Thymus (tissue), 11 donors: ENCODE results near the gene ZNF609. TPM values are rescaled to one million over a fixed set of nuclear protein-coding genes. Genes with fewer than 3 reads are reported as not detected.

Experiments
- DNase-seq, 9 donors: peaks; one replicate each; pipeline ENCODE4 v3.0.0-alpha.2; 2013; ENCODE audit warnings: low spot score in 9 of 9, low read depth in 6 of 9, missing footprints in 1 of 9
- H3K27ac ChIP-seq, 2 donors: one replicate each; pipeline ENCODE4 v1.5.1; 2013; ENCODE audit warnings: control low read depth in 1 of 2, low read depth in 1 of 2, low read length in 1 of 2, mild to moderate bottlenecking in 1 of 2, moderate library complexity in 1 of 2
- H3K27me3 ChIP-seq, 2 donors: one replicate each; pipeline ENCODE4 v1.5.1; 2013; ENCODE audit warnings: low read length in 1 of 2; ENCODE audit not compliant: control insufficient read depth in 2 of 2, insufficient read depth in 1 of 2
- H3K36me3 ChIP-seq, 2 donors: one replicate each; pipeline ENCODE4 v1.5.1; 2013; ENCODE audit warnings: low read length in 1 of 2, mild to moderate bottlenecking in 1 of 2, moderate library complexity in 1 of 2; ENCODE audit not compliant: control insufficient read depth in 2 of 2, insufficient read depth in 2 of 2
- H3K4me1 ChIP-seq, 2 donors: one replicate each; pipeline ENCODE4 v1.5.1; 2013; ENCODE audit warnings: low read length in 2 of 2; ENCODE audit not compliant: control insufficient read depth in 2 of 2, insufficient read depth in 2 of 2
- H3K4me3 ChIP-seq, 2 donors: one replicate each; pipeline ENCODE4 v1.5.1; 2013; ENCODE audit warnings: low read length in 2 of 2, control low read depth in 1 of 2, mild to moderate bottlenecking in 1 of 2
- H3K9me3 ChIP-seq, 2 donors: one replicate each; pipeline ENCODE4 v1.5.1; 2013; ENCODE audit warnings: low read length in 1 of 2, mild to moderate bottlenecking in 1 of 2; ENCODE audit not compliant: control insufficient read depth in 2 of 2, insufficient read depth in 1 of 2
- WGBS: extraction: QIAGEN DNeasy Blood & Tissue Kit; methylation state at CpG from one replicate; pipeline ENCODE4 v1.1.7; 2013; 5-methylcytosine and 5-hydroxymethylcytosine counted together
- polyA plus RNA-seq: library from polyadenylated mRNA; stranded (reverse); fragments of 200-250 nt; gene quantifications from one replicate; pipeline ENCODE4 v1.2.3, GENCODE V29; 2013
- total RNA-seq: library from RNA; stranded (reverse); fragments of 120-200 nt; gene quantifications from one replicate; pipeline ENCODE4 v1.2.4, GENCODE V29; 2013
- donor health status: healthy.

Gene ZNF609
- total and polyA plus RNA-seq, 2 donors = 7.5 to 16.8 TPM

DNA sequence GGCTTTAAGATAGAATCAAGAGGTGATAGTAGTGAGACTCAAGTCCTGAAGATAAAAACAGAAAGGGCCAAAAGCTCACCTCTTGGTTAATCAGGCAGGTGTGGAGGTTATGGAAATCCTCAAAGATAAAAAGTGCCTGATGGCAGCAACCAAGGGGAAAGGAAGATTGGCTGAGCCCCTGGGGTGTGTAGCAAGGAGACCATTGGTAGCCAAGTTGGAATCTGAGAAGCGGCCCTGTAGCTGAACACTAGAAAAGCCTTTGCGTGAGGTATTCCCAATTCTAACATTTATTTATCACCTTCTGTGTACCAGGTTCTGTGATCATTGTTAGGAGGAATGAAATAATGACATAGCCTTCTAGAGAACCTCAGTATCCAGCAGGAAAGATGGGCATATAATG lies 98.9 kb downstream of the ZNF609 start:
- H3K4me3 ChIP-seq = no peak overlapping the region
- WGBS = 98% methylated on average over 2 of the region's 2 CpGs
- H3K4me1 ChIP-seq = no peaks in the 10 kb centered on the region
- no peaks in the 10 kb centered on the region for H3K9me3 ChIP-seq
- no peak overlapping the region for H3K27ac ChIP-seq
- H3K27me3 ChIP-seq = no peaks in the 10 kb centered on the region
- no peak for DNase-seq
- H3K36me3 ChIP-seq = no peaks in the 10 kb centered on the region

GRCh38 chr15:64560501-64560900 lies 100.1 kb downstream of the ZNF609 start:
- no peak overlapping the region for H3K27ac ChIP-seq
- no peaks in the 10 kb centered on the region for H3K4me1 ChIP-seq
- WGBS = 97% methylated on average over 3 of the region's 3 CpGs

GRCh38 chr15:64560998-64561397 lies 100.6 kb downstream of the ZNF609 start:
- WGBS = 91% methylated on average over 2 of the region's 2 CpGs
- H3K27me3 ChIP-seq = no peaks in the 10 kb centered on the region
- H3K4me1 ChIP-seq = no peaks in the 10 kb centered on the region
- no peak for DNase-seq
- no peak overlapping the region for H3K4me3 ChIP-seq
- H3K9me3 ChIP-seq = no peaks in the 10 kb centered on the region
- no peaks in the 10 kb centered on the region for H3K36me3 ChIP-seq
- no peak overlapping the region for H3K27ac ChIP-seq

More at GRCh38 chr15:64560501-64560900, 100.1 kb downstream of the ZNF609 start:
- Histone ChIP-seq H3K27me3 (no peaks in the 10 kb centered on the region), H3K9me3 (no peaks in the 10 kb centered on the region), H3K36me3 (no peaks in the 10 kb centered on the region), H3K4me3 (no peak overlapping the region)
- no peak for DNase-seq

GRCh38 chr15:64562003-64562640 lies 101.7 kb downstream of the ZNF609 start:
- 96% methylated on average over 1 of the region's 1 CpG for WGBS
- no peak for DNase-seq
- no peak overlapping the region for H3K27ac ChIP-seq
- H3K36me3 ChIP-seq = peaks cover 3 to 7% of the 10 kb centered on the region in 2 donors
- H3K9me3 ChIP-seq = no peaks in the 10 kb centered on the region
- H3K27me3 ChIP-seq = no peaks in the 10 kb centered on the region
- H3K4me1 ChIP-seq = peaks cover 0 to 2% of the 10 kb centered on the region in 2 donors
- H3K4me3 ChIP-seq = no peak overlapping the region

- Histone ChIP-seq H3K4me3 (no peak overlapping the region), H3K9me3 (no peaks in the 10 kb centered on the region), H3K36me3 (peaks cover 3 to 9% of the 10 kb centered on the region in 2 donors), H3K4me1 (peaks cover 0 to 2% of the 10 kb centered on the region in 2 donors), H3K27ac (no peak overlapping the region), H3K27me3 (no peaks in the 10 kb centered on the region)
- WGBS = 93% methylated on average over 2 of the region's 2 CpGs
- DNase-seq = no peak
Observed at GRCh38 chr15:64566102-64566501, 105.7 kb downstream of the ZNF609 start.

DNA sequence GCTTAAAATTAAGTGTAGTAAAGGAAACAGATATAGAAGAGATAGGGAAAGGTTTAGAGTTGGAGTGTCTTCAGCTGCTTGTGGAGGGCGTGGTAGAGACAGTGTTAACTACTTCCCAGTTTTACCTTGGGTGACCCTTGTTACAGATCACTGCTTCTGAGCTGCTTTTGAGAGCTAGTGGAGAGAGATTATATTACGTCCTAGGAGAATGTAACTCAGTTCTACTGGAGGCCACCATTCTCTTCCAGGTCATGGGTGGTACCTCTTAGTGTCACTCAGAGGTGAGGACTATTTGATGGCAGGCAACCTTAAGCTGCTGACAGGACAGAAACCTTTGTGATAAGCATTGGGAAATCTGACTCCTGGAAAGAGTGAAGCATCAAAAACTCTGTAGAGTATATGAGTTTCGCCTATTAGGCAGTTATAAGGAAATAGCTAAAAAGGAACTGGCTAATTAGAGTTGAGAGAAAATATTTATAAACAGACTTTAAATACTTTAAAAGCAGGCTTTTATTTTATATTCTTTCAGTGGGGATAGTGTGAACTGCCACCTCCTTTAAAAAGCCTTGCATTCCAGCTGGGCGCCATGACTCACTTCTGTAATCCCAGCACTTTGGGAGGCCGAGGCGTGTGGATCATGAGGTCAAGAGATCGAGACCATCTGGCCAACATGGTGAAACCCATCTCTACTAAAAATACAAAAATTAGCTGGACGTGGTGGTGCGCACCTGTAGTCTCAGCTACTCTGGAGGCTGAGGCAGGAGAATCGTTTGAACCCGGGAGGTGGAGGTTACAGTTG lies 106.5 kb downstream of the ZNF609 start:
- H3K4me3 ChIP-seq = no peak overlapping the region
- WGBS = 97% methylated on average over 11 of the region's 11 CpGs
- H3K9me3 ChIP-seq = no peaks in the 10 kb centered on the region
- no peak for DNase-seq
- H3K4me1 ChIP-seq = peaks cover under 1 to 2% of the 10 kb centered on the region in 2 donors
- H3K27me3 ChIP-seq = no peaks in the 10 kb centered on the region
- H3K36me3 ChIP-seq = peaks cover 3 to 9% of the 10 kb centered on the region in 2 donors
- no peak overlapping the region for H3K27ac ChIP-seq

DNA sequence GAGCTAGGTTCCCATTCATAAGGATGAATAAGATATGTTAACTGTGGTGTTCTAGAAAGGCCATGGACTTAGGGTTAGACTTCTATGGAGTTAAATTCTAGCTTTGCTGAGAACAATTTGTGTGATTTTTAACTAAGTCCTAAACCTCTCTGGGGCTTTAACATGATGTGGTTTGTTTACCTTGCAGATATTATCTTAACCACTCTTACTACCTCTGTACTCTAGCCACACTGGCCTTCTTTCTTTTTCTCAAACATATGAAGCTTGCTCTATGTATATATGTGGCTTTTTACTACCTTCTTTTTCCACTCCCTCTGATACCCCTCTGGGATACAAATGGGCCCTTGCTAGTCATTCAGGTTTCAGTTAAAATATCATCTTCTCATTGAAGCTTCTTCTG lies 108.4 kb downstream of the ZNF609 start:
- H3K27me3 ChIP-seq = no peaks in the 10 kb centered on the region
- H3K27ac ChIP-seq = no peak overlapping the region
- no peak overlapping the region for H3K4me3 ChIP-seq
- peaks cover 3 to 9% of the 10 kb centered on the region in 2 donors for H3K36me3 ChIP-seq
- peaks cover 4 to 5% of the 10 kb centered on the region in 2 donors for H3K4me1 ChIP-seq
- no peaks in the 10 kb centered on the region for H3K9me3 ChIP-seq
- no peak for DNase-seq

DNA sequence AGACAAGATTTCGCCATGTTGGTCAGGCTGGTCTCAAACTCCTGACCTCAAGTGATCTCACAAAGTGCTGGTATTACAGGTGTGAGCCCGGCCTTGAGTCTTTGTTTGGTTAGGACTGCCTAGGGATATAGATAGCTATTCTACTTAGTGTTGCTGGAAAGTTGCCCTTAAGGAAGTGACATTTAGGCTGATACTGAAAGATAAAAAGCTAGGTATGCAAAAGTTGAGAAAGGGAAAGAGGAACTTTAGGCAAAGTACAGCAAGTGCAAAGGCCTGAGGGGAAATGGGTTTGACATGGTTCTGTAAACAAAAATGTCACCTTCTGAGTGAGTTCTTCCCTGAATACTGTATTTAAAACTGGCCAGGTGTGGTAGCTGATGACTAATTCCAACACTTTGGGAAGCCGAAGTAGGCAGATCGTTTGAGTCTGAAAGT lies 111.5 kb downstream of the ZNF609 start:
- H3K4me1 ChIP-seq = peaks cover 4 to 9% of the 10 kb centered on the region in 2 donors
- no peaks in the 10 kb centered on the region for H3K27me3 ChIP-seq
- H3K36me3 ChIP-seq = peaks cover 0 to 2% of the 10 kb centered on the region in 2 donors
- peak in 1 of 9 donors; percentile 28 for DNase-seq
- H3K4me3 ChIP-seq = no peak overlapping the region
- 35% methylated on average over 4 of the region's 4 CpGs for WGBS
- no peaks in the 10 kb centered on the region for H3K9me3 ChIP-seq
- no peak overlapping the region for H3K27ac ChIP-seq

DNA sequence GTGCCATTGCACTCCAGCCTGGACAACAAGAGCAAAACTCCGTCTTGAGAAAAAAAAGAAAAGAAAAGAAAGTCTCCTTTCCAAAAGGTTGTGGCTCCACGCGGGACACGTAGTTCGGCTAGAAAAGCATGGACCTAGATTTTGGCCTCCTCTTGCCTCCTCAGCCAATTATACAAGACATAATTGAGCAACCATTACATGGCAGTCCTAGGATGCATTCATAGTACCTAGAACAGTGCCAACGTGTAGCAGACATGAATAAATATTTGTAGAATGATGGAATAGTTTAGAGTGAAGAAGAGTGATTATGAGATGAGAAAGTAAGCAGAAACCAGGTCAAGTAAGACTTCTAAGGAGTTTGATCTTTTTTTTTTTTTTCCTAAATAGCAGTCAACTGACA lies 112.5 kb downstream of the ZNF609 start:
- peaks cover 4 to 9% of the 10 kb centered on the region in 2 donors for H3K4me1 ChIP-seq
- over 99% methylated on average over 6 of the region's 6 CpGs for WGBS
- DNase-seq = no peak
- no peaks in the 10 kb centered on the region for H3K9me3 ChIP-seq
- no peak overlapping the region for H3K27ac ChIP-seq
- no peaks in the 10 kb centered on the region for H3K27me3 ChIP-seq
- H3K4me3 ChIP-seq = no peak overlapping the region
- H3K36me3 ChIP-seq = peaks cover 0 to 2% of the 10 kb centered on the region in 2 donors
